ENCODE measurements around the gene PTH2. TPM values are rescaled to one million over a fixed set of nuclear protein-coding genes. Genes with fewer than 3 reads are reported as not detected.
A peak's percentile ranks its signal among the peaks of the same experiment; 100 is the strongest.

Gene PTH2
- total RNA-seq, 4 donors from 2014 or later, result not detected

DNA sequence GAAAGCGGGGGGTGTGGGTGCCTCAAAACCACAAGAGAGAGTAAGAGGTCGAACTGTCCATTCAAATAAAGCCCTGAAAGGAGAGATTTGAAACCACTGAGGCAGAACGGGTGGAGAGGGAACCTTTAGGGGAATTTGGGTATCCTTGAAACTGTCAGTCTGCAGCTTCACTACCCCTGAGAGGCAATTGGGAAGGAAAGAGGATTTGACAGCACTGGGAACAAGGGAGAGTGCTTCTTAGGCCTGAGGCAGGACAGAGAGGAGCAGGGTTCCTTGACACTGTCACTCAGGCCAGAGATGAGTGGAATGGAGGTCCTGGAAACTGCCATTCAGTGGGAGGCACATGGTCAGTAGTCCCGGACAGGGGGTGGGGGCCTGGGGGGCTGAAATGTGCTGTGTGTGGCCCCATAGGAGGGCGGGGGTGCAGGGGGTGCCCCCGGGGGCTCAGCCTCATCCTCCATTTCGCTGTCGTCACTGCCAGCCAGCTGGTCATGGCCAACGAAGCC is 7.0 kb upstream of the PTH2 start:
- Histone ChIP-seq H3K4me3 (no peak overlapping the region), H3K27me3 (peaks cover 10 to 100% (median 83%) of the 10 kb centered on the region in 4 donors), H3K27ac (replicated peaks in 1 of 4) (no peak overlapping the region), H3K4me1 (peaks cover 9 to 37% (median 18%) of the 10 kb centered on the region in 4 donors), H3K9me3 (no peaks in the 10 kb centered on the region), H3K36me3 (no peaks in the 10 kb centered on the region)
- WGBS, result 79% methylated on average over 8 of the region's 9 CpGs
- intact Hi-C loops (cut with DNase I), result no loop called here
- TF ChIP-seq POLR2AphosphoS5 (IDR thresholded peaks at IDR 0.05), result no peak
- TF ChIP-seq, protein P1, sequence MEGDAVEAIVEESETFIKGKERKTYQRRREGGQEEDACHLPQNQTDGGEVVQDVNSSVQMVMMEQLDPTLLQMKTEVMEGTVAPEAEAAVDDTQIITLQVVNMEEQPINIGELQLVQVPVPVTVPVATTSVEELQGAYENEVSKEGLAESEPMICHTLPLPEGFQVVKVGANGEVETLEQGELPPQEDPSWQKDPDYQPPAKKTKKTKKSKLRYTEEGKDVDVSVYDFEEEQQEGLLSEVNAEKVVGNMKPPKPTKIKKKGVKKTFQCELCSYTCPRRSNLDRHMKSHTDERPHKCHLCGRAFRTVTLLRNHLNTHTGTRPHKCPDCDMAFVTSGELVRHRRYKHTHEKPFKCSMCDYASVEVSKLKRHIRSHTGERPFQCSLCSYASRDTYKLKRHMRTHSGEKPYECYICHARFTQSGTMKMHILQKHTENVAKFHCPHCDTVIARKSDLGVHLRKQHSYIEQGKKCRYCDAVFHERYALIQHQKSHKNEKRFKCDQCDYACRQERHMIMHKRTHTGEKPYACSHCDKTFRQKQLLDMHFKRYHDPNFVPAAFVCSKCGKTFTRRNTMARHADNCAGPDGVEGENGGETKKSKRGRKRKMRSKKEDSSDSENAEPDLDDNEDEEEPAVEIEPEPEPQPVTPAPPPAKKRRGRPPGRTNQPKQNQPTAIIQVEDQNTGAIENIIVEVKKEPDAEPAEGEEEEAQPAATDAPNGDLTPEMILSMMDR (IDR thresholded peaks at IDR 0.05), result no peak
- no peak for DNase-seq (ENCODE audit: extremely low spot score)

DNA sequence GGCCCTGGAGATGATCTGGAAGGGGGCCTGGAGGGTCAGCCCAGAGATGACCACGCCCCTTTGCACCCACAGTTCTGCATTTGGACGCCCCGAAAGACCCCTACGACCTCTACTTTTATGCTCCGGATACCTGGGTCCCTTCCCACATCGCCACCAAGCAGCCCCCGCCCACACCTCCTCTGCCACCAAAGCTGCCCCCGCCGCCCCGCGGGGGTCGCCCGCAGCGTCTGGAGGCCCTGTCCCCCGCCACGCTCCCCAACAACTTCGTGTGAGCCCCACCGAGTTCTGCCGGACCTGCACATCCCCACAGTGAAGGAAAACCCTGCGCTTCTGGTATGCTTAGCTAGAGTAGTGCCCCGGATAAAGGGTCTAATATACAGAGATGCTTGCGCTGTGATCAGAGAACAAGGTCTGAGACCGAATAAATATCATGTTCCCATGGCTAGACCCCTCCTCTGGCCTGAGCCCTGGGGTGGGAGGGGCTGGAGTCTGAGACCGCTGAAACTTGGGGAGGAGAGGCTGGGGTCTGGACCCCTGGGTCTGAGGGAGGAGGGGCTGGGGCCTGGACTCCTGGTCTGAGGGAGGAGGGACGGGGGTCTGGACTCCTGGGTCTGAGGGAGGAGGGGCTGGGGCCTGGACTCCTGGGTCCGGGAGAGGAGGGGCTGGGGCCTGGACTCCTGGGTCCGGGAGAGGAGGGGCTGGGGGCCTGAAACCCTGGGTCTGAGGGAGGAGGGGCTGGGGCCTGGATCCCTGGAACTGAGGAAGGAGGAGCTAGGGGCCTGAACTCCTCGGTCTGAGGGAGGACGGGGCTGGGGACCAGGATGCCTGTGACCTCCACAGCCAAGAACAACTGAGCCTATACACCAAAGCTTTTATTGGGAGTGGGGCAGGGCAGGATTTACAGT is 5.6 kb upstream of the PTH2 start:
- WGBS, result 27% methylated on average over 12 of the region's 29 CpGs
- H3K9me3 ChIP-seq, result no peaks in the 10 kb centered on the region
- peak overlapping the region in 2 of 4 donors; percentile 18 to 28 for H3K4me3 ChIP-seq
- TF ChIP-seq POLR2AphosphoS5 (IDR thresholded peaks at IDR 0.05), result no peak
- no peak for TF ChIP-seq POLR2A (IDR thresholded peaks at IDR 0.05; ENCODE audit: low read depth)
- peaks cover 12 to 37% (median 17%) of the 10 kb centered on the region in 4 donors for H3K4me1 ChIP-seq
- intact Hi-C loops (cut with DNase I), result no loop called here
- H3K27ac ChIP-seq (replicated peaks in 1 of 4), result no peak overlapping the region
- H3K27me3 ChIP-seq, result peaks cover 10 to 100% (median 85%) of the 10 kb centered on the region in 4 donors
- H3K36me3 ChIP-seq, result no peaks in the 10 kb centered on the region
- DNase-seq (ENCODE audit: extremely low spot score), result no peak

GRCh38 chr19:49427855-49428546 is 4.8 kb upstream of the PTH2 start:
- no peak overlapping the region for H3K27ac ChIP-seq (replicated peaks in 1 of 4)
- TF ChIP-seq POLR2AphosphoS5 (IDR thresholded peaks at IDR 0.05), result no peak
- no peak for TF ChIP-seq EP300 (IDR thresholded peaks at IDR 0.05)
- TF ChIP-seq, protein P1 (IDR thresholded peaks at IDR 0.05), result no peak
- TF ChIP-seq POLR2A (IDR thresholded peaks at IDR 0.05; ENCODE audit: low read depth), result no peak
- WGBS, result 7% methylated on average over 17 of the region's 45 CpGs
- peak overlapping the region in 2 of 4 donors; percentile 18 to 28 for H3K4me3 ChIP-seq
- no peak for DNase-seq (ENCODE audit: extremely low spot score)
- peaks cover 20 to 40% (median 23%) of the 10 kb centered on the region in 4 donors for H3K4me1 ChIP-seq
- no peaks in the 10 kb centered on the region for H3K36me3 ChIP-seq
- H3K9me3 ChIP-seq, result no peaks in the 10 kb centered on the region
- intact Hi-C loops (cut with DNase I), result no loop called here
- H3K27me3 ChIP-seq, result peaks cover 10 to 100% (median 86%) of the 10 kb centered on the region in 4 donors

DNA sequence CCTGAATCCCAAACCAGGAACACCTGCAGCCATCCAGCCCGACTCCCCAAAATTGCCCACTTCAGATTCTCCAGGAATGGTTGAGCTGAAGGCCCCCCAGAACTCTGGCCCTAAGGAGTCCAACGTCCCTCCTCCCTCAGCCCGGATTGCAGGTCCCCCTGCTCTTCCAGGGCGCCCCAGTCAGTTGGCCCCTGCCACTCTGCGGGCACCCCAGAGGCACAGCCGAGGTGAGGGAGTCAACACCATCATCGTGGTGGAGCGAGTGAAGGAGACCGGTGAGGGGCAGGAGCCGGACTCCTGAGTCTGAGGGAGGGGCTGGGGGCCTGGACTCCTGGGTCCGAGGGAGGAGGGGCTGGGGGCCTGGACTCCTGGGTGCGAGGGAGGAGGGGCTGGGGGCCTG is 4.1 kb upstream of the PTH2 start:
- Histone ChIP-seq H3K4me1 (peaks cover 25 to 40% (median 29%) of the 10 kb centered on the region in 4 donors), H3K27me3 (peaks cover 10 to 100% (median 86%) of the 10 kb centered on the region in 4 donors), H3K9me3 (no peaks in the 10 kb centered on the region), H3K27ac (replicated peaks in 1 of 4) (no peak overlapping the region), H3K36me3 (no peaks in the 10 kb centered on the region), H3K4me3 (no peak overlapping the region)
- intact Hi-C loops (cut with DNase I), result no loop called here
- TF ChIP-seq EP300 (IDR thresholded peaks at IDR 0.05) (no peak), POLR2AphosphoS5 (IDR thresholded peaks at IDR 0.05) (no peak), POLR2A (IDR thresholded peaks at IDR 0.05; ENCODE audit: low read depth) (no peak)
- TF ChIP-seq, protein P1 (IDR thresholded peaks at IDR 0.05), result no peak
- no peak for DNase-seq (ENCODE audit: extremely low spot score)
- WGBS, result 52% methylated on average over 11 of the region's 12 CpGs

All from esophagus muscularis mucosa (tissue), 4 donors.